C1 segment of cervical spinal cord (tissue), 14 donors: Measurements from ENCODE around the gene DTNB.

ENCODE experiments used
- DNase-seq, 14 donors: peaks; one replicate each; lab custom pipeline; 2025; lab: John Stamatoyannopoulos, UW

Gene DTNB

DNA sequence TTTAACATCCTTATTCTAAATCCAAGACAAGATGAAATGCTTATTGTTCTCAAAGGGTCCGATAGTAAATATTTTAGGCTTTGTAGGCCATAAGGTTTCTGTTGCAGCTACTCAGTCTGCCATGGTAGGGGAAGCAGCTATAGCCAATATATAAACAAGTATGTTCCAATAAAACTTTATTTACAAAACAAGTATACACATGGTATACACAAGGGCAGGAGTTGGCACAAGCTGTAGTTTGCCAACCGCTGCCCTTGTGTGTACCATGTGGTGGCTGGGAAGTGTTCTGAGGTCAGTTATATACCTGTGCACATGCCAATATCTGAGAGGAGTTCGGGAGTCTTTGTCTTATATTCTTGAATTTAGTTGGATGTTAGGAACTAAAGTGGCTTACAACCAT is 205.6 kb downstream of the DTNB start:
- DNase-seq: no peak

DNA sequence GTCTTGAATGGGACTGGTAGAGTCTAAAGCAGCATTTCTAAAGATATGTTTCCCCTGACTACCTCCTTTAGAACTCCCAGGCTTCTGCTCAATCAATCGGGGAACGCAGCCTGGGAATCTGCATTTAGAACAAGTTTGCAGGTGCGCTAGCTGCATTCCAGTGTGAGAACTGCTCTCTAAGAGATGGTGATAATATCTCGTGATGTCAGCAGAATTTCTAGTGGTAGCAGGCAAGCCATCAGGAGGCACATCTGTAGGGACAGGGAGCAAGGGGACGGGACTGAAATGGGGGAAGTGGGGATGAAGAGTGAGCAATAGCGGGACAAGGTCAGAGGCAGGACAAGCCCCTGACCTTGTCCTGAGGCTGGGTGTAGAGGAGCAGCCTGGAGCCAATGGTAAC is 211.4 kb downstream of the DTNB start:
- no peak for DNase-seq

DNA sequence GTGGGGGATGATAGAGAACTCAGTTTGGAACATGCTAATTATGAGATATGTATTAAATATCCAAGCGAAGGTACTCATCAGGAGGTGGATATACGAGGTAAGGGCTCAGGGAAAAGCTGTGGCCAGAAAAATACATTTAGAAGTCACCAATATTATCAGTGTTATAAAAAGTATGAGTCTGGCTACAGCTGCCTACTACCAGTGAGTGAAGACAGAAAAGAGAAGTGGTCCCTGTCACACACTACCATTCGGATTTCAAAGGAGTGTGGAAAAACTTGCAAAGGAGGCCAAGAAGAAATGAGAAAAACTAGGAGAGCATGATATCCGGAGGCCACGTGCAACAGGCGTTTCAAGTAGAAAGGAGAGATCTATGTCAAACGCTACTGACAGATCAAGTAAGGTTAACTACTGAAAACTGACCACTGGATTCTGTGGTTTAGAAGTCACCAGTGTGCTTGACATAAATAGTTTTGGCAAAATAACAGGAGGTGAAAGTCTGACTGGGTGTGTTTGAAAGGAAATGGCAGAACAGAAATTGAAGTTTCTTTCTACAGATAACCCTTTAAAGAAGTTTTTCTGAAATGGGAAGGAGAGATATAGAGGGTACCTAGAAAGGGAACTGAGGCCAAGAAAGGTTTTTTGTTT is 213.0 kb downstream of the DTNB start:
- no peak for DNase-seq

- no peak for DNase-seq
Observed at GRCh38 chr2:25454824-25455611, 218.4 kb downstream of the DTNB start.

DNA sequence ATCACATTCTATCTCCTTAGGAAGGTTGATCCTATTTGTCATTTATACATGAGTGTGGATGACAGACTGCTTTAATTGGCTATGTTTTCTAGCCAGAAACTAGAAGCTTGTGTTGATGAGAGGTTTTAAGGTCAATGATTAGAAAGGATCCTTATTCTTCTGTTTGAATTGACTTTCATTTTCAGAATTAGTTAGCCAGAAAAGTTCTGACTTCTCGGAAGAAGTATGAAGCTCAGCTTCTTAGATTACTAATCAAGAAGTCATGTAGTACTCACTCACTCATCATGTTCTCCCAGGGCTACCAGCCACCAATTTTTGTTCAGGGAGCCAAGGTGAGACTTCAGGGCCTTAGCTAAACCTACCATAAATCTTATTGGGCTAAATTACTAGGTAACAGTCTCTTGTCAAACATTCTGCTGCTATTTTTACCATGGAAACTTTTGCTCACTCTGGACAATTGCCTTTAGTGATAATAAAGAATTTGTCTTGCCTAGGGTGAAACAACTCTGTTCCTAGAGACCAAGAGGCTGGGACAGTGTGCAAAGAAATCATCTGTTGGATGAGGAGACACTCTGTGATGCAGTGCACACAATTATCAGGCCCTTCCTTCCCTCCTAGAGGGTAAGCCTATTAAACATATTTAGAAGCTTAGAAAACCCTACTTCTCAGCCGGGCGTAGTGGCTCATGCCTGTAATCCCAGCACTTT is 220.0 kb downstream of the DTNB start:
- no peak for DNase-seq

- no peak for DNase-seq
Observed at GRCh38 chr2:25448808-25449207, 224.6 kb downstream of the DTNB start.

GRCh38 chr2:25447018-25447417 is 226.4 kb downstream of the DTNB start:
- no peak for DNase-seq

DNA sequence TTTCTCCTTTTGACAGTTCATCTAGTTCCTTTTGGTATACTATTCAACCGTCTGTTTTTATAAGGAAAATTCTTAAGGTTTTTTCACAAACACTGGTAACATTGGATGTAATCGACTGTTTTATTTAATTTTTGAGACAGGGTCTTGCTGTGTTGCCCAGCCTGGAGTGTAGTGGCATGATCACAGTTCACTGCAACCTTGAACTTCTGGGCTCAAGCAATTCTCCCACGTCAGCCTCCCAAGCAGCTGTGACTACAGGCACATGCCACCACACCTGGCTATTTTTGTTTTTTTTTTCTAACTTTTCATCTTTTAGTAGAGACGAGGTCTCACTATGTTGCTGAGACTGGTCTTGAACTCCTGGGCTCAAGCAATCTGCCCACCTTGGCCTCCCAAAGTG is 227.3 kb downstream of the DTNB start:
- DNase-seq: no peak

DNA sequence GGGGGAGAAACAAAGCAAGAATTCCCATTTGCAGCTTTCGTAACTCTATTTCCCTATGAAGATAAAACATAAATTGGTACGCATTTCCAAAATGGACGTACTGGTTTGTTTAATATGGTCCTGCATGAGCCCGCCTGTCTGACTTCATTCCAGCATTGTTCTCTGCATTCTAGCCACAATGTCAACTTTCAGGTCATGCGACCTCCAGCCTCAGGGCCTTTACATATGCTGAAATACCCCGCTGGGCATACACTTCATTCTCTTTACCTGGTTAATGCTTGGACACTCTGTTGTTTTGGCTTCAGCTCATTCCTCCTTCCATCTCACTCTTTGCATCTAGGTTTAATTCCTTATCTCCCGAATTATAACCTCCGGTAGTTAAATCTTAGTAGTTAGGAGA is 227.9 kb downstream of the DTNB start:
- no peak for DNase-seq

- DNase-seq: no peak
Observed at GRCh38 chr2:25444608-25445270, 228.6 kb downstream of the DTNB start.

DNA sequence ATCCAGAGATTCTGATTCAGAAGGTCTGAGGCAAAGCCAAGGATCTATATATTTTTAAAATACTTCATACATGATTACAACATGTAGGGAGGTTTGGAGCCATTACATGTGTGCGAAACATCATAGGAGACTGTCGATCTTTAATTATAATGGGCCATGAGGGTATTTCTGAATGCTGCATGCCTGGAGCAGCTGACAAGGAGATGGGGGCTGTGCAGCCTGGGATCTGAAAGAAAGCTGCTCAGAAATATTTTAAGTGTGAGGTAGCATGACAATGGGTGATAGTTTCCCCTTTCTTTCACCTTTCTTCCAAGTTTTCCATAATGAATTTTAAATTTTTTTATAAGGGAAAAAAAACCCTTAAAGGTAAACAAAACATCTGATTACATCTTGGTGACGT is 229.6 kb downstream of the DTNB start:
- DNase-seq: no peak

DNA sequence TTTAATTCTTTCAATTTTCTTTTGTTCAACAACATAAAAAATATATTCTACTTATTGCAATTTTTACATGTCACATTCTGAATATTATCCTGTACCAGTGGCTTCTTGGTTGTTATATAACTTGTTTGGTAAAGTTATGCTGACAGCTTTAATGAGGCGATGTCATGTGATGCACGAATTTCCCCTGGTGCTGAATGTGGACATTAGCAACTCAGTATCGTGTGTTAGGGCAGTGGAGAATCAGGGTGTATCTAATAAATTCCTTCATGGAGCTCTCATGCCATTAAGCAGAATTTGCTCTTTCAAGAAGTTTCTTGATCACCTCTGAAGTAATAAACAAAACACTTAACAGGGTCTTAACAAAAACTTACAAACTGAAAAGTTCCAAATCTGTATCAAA is 232.0 kb downstream of the DTNB start:
- DNase-seq: no peak

- DNase-seq: no peak
Observed at GRCh38 chr2:25438793-25439192, 234.6 kb downstream of the DTNB start.

GRCh38 chr2:25437881-25438662 is 235.3 kb downstream of the DTNB start:
- DNase-seq: no peak

- DNase-seq: no peak
Observed at GRCh38 chr2:25435421-25435820, 238.0 kb downstream of the DTNB start.

GRCh38 chr2:25431604-25432003 is 241.8 kb downstream of the DTNB start:
- DNase-seq: no peak

GRCh38 chr2:25430556-25430955 is 242.8 kb downstream of the DTNB start:
- no peak for DNase-seq

DNA sequence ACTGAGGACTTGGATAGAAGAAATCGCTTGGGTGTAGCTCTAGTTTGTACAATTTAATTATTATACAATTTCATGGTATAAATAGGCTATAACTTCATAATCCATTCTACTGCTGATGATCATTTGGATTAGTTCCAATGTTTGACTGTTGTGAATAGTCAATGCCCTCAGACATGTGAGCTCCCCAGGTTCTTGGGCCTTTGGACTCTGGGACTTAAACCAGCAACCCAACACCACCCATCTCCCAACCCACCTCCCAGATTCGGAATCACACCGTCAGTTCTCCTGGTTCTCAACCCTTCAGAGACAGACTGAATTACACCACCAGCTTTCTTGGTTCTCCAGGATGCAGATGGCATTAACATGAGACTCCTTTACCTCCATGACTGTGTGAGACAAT is 247.1 kb downstream of the DTNB start:
- DNase-seq: no peak

DNA sequence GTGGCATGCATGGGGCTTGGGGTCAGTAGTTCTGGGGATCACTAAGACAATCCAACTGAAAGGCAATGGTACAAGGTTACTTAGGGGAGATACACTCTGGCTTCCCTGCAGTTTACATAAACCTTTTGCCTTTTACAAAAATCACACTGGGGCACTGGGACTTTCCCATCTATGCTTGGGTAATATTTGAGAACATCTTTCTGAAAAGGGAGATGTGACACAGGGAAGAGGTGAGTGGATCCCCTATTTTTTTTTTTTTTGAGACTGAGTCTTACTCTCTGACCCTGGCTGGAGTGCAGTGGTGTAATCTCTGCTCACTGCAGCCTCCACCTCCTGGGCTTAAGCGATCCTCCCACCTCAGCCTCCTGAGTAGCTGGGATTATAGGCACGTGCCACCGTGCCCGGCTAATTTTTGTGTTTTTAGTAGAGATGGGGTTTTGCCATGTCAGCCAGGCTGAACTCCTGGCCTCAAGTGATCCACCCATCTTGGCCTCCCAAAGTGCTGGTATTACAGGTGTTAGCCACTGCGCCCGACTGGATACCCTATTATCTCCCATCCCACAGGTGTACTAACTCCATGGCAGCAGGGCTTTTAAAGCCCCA is 248.8 kb downstream of the DTNB start:
- DNase-seq: no peak

- no peak for DNase-seq
Observed at GRCh38 chr2:25421820-25422411, 251.5 kb downstream of the DTNB start.

GRCh38 chr2:25421289-25421688 is 252.1 kb downstream of the DTNB start:
- no peak for DNase-seq
